ENCODE data around the gene SNTA1.

SNTA1 gene

GRCh38 chr20:33401921-33402369 is 41.6 kb downstream of the SNTA1 start:
- DNase-seq (ENCODE audit: low read depth): no peak
- peak overlapping the region; percentile 73 for H3K4me3 ChIP-seq (ENCODE audit: control insufficient read depth, low read depth, low read length)
- TF ChIP-seq, protein P1, sequence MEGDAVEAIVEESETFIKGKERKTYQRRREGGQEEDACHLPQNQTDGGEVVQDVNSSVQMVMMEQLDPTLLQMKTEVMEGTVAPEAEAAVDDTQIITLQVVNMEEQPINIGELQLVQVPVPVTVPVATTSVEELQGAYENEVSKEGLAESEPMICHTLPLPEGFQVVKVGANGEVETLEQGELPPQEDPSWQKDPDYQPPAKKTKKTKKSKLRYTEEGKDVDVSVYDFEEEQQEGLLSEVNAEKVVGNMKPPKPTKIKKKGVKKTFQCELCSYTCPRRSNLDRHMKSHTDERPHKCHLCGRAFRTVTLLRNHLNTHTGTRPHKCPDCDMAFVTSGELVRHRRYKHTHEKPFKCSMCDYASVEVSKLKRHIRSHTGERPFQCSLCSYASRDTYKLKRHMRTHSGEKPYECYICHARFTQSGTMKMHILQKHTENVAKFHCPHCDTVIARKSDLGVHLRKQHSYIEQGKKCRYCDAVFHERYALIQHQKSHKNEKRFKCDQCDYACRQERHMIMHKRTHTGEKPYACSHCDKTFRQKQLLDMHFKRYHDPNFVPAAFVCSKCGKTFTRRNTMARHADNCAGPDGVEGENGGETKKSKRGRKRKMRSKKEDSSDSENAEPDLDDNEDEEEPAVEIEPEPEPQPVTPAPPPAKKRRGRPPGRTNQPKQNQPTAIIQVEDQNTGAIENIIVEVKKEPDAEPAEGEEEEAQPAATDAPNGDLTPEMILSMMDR (IDR thresholded peaks at IDR 0.05; ENCODE audit: control insufficient read depth, insufficient read depth, low read depth, low read length, missing control alignments): no peak

- peak; percentile 61 for DNase-seq (ENCODE audit: low read depth)
- TF ChIP-seq, protein P1 (IDR thresholded peaks at IDR 0.05; ENCODE audit: control insufficient read depth, insufficient read depth, low read depth, low read length, missing control alignments): no peak
- peak within 1 kb of the TSS; percentile 73 for H3K4me3 ChIP-seq (ENCODE audit: control insufficient read depth, low read depth, low read length)
Observed at GRCh38 chr20:33401184-33401920, 42.2 kb downstream of the SNTA1 start, which contains the start of gene CDK5RAP1. TSS of gene CDK5RAP1 (minus strand) at chr20:33401519. CDS start at chr20:33397064, 4,455 bp downstream.

DNA sequence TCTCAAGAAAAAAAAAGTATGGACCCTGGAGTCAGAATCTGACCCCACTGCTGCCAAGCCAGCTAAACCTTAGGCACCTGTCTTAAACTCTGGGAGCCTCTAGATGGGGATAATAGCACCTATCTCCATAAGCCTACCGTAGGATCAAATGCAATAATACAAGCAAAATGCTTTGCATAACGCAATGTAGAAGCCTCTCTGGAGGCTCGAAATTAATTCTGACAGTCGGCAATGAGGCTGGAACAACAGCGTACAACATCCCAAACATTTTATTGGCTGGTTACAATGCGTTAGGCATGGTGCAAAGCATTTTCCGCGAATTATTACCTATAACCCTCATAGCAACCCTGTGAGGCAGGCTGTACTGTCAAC is 42.8 kb downstream of the SNTA1 start:
- DNase-seq (ENCODE audit: low read depth): no peak
- H3K4me3 ChIP-seq (ENCODE audit: control insufficient read depth, low read depth, low read length): peak overlapping the region; percentile 73
- TF ChIP-seq, protein P1 (IDR thresholded peaks at IDR 0.05; ENCODE audit: control insufficient read depth, insufficient read depth, low read depth, low read length, missing control alignments): no peak

DNA sequence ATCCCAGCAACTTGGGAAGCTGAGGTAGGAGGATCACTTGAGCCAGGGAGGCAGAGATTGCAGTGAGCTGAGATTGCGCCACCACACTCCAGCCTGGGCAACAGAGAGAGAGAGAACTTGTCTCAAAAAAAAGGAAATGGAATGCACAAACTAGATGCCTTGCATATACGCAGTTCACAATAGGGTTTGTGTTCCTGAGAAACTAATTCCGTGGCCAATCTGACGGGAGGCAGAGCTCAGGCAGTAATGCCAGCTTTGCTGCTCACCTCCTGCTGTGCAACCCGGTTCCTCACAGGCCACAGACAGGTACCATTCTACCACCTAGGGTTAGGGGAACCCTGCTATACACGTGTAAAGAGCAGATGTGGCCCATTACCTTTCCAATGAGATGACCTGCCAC is 43.6 kb downstream of the SNTA1 start:
- H3K4me3 ChIP-seq (ENCODE audit: control insufficient read depth, low read depth, low read length): peak overlapping the region; percentile 73; the same call in 1 of the 2 replicates
- TF ChIP-seq, protein P1 (IDR thresholded peaks at IDR 0.05; ENCODE audit: control insufficient read depth, insufficient read depth, low read depth, low read length, missing control alignments): no peak
- no peak for DNase-seq (ENCODE audit: low read depth)

DNA sequence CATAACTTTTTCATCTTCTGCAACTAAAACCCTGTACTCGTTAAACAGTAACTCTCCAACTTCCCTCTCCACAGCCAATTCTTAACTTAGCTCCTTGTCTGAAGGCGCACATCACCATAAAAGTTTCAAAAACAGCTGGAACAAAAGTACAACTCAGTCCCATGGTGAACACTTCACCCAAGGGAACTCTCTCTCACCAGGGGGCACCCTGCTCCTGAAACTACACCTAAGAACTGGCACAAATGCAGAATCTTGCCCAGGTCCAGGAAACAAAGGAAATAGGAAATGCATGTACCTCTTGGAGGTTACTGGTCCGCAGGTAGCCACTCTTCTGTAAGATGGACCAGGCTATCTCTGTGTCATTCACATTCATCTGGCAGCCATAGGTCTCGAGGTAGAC is 48.8 kb downstream of the SNTA1 start:
- no peak overlapping the region for H3K4me3 ChIP-seq (ENCODE audit: control insufficient read depth, low read depth, low read length)
- TF ChIP-seq, protein P1 (IDR thresholded peaks at IDR 0.05; ENCODE audit: control insufficient read depth, insufficient read depth, low read depth, low read length, missing control alignments): peak; percentile 7
- no peak for DNase-seq (ENCODE audit: low read depth)

GRCh38 chr20:33393609-33394008 is 50.0 kb downstream of the SNTA1 start:
- H3K4me3 ChIP-seq (ENCODE audit: control insufficient read depth, low read depth, low read length): no peak overlapping the region
- no peak for DNase-seq (ENCODE audit: low read depth)
- TF ChIP-seq, protein P1 (IDR thresholded peaks at IDR 0.05; ENCODE audit: control insufficient read depth, insufficient read depth, low read depth, low read length, missing control alignments): no peak
